ENCODE data around the gene PPFIA2.

PPFIA2 gene

GRCh38 chr12:81729781-81730180, 29.4 kb downstream of the PPFIA2 start:
- TF ChIP-seq, protein P1, sequence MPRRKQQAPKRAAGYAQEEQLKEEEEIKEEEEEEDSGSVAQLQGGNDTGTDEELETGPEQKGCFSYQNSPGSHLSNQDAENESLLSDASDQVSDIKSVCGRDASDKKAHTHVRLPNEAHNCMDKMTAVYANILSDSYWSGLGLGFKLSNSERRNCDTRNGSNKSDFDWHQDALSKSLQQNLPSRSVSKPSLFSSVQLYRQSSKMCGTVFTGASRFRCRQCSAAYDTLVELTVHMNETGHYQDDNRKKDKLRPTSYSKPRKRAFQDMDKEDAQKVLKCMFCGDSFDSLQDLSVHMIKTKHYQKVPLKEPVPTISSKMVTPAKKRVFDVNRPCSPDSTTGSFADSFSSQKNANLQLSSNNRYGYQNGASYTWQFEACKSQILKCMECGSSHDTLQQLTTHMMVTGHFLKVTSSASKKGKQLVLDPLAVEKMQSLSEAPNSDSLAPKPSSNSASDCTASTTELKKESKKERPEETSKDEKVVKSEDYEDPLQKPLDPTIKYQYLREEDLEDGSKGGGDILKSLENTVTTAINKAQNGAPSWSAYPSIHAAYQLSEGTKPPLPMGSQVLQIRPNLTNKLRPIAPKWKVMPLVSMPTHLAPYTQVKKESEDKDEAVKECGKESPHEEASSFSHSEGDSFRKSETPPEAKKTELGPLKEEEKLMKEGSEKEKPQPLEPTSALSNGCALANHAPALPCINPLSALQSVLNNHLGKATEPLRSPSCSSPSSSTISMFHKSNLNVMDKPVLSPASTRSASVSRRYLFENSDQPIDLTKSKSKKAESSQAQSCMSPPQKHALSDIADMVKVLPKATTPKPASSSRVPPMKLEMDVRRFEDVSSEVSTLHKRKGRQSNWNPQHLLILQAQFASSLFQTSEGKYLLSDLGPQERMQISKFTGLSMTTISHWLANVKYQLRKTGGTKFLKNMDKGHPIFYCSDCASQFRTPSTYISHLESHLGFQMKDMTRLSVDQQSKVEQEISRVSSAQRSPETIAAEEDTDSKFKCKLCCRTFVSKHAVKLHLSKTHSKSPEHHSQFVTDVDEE (CRISPR knock-in tag; IDR thresholded peaks at IDR 0.05), result no peak
- TF ChIP-seq ZNF8 (CRISPR knock-in tag; IDR thresholded peaks at IDR 0.05), result no peak
- no peak for TF ChIP-seq CSDC2 (CRISPR knock-in tag; IDR thresholded peaks at IDR 0.05)
- TF ChIP-seq ESRRG (CRISPR knock-in tag; IDR thresholded peaks at IDR 0.05), result no peak
- no peak for TF ChIP-seq ZFP3 (CRISPR knock-in tag; IDR thresholded peaks at IDR 0.05)
- no peak for TF ChIP-seq PPARA (CRISPR knock-in tag; IDR thresholded peaks at IDR 0.05; ENCODE audit: borderline replicate concordance)
- TF ChIP-seq ZC3H10 (CRISPR knock-in tag; IDR thresholded peaks at IDR 0.05), result no peak
- no peak for TF ChIP-seq GLIS3 (CRISPR knock-in tag; IDR thresholded peaks at IDR 0.05)
- TF ChIP-seq, protein P2, sequence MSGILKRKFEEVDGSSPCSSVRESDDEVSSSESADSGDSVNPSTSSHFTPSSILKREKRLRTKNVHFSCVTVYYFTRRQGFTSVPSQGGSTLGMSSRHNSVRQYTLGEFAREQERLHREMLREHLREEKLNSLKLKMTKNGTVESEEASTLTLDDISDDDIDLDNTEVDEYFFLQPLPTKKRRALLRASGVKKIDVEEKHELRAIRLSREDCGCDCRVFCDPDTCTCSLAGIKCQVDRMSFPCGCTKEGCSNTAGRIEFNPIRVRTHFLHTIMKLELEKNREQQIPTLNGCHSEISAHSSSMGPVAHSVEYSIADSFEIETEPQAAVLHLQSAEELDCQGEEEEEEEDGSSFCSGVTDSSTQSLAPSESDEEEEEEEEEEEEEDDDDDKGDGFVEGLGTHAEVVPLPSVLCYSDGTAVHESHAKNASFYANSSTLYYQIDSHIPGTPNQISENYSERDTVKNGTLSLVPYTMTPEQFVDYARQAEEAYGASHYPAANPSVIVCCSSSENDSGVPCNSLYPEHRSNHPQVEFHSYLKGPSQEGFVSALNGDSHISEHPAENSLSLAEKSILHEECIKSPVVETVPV (CRISPR knock-in tag; IDR thresholded peaks at IDR 0.05), result no peak
- no peak for TF ChIP-seq CREB5 (CRISPR knock-in tag; IDR thresholded peaks at IDR 0.05; ENCODE audit: low read depth)
- no peak for ATAC-seq

- ATAC-seq, result no peak
- TF ChIP-seq ZNF8 (CRISPR knock-in tag; IDR thresholded peaks at IDR 0.05) (no peak), CSDC2 (CRISPR knock-in tag; IDR thresholded peaks at IDR 0.05) (no peak), OSR1 (CRISPR knock-in tag; IDR thresholded peaks at IDR 0.05) (no peak), ARNTL (CRISPR knock-in tag; IDR thresholded peaks at IDR 0.05; ENCODE audit: borderline replicate concordance, low read depth) (no peak), ZNF70 (CRISPR knock-in tag; IDR thresholded peaks at IDR 0.05) (no peak), ZNF565 (CRISPR knock-in tag; conservative IDR thresholded peaks at IDR 0.05; ENCODE audit: low read depth) (no peak), ISL1 (CRISPR knock-in tag; IDR thresholded peaks at IDR 0.05) (no peak), TOX (CRISPR knock-in tag; IDR thresholded peaks at IDR 0.05; ENCODE audit: borderline replicate concordance) (no peak), PPARA (CRISPR knock-in tag; IDR thresholded peaks at IDR 0.05; ENCODE audit: borderline replicate concordance) (no peak), BACH2 (CRISPR knock-in tag; IDR thresholded peaks at IDR 0.05; ENCODE audit: borderline replicate concordance) (no peak), ZFP30 (CRISPR knock-in tag; IDR thresholded peaks at IDR 0.05) (no peak), POU6F1 (CRISPR knock-in tag; IDR thresholded peaks at IDR 0.05; ENCODE audit: borderline replicate concordance, low read depth) (no peak)
Observed at GRCh38 chr12:81727391-81727790, 31.8 kb downstream of the PPFIA2 start.

GRCh38 chr12:81726634-81727033, 32.5 kb downstream of the PPFIA2 start:
- ATAC-seq, result no peak
- TF ChIP-seq SNAI2 (CRISPR knock-in tag; IDR thresholded peaks at IDR 0.05), result no peak
- TF ChIP-seq, protein P3, sequence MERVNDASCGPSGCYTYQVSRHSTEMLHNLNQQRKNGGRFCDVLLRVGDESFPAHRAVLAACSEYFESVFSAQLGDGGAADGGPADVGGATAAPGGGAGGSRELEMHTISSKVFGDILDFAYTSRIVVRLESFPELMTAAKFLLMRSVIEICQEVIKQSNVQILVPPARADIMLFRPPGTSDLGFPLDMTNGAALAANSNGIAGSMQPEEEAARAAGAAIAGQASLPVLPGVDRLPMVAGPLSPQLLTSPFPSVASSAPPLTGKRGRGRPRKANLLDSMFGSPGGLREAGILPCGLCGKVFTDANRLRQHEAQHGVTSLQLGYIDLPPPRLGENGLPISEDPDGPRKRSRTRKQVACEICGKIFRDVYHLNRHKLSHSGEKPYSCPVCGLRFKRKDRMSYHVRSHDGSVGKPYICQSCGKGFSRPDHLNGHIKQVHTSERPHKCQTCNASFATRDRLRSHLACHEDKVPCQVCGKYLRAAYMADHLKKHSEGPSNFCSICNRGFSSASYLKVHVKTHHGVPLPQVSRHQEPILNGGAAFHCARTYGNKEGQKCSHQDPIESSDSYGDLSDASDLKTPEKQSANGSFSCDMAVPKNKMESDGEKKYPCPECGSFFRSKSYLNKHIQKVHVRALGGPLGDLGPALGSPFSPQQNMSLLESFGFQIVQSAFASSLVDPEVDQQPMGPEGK (CRISPR knock-in tag; IDR thresholded peaks at IDR 0.05; ENCODE audit: borderline replicate concordance), result no peak
- no peak for TF ChIP-seq ZNF8 (CRISPR knock-in tag; IDR thresholded peaks at IDR 0.05)
- TF ChIP-seq ARNTL (CRISPR knock-in tag; IDR thresholded peaks at IDR 0.05; ENCODE audit: borderline replicate concordance, low read depth), result no peak
- no peak for TF ChIP-seq ZC3H10 (CRISPR knock-in tag; IDR thresholded peaks at IDR 0.05)
- TF ChIP-seq ESRRG (CRISPR knock-in tag; IDR thresholded peaks at IDR 0.05), result no peak
- no peak for TF ChIP-seq CSDC2 (CRISPR knock-in tag; IDR thresholded peaks at IDR 0.05)
- TF ChIP-seq, protein P2 (CRISPR knock-in tag; IDR thresholded peaks at IDR 0.05), result no peak
- no peak for TF ChIP-seq ZFP3 (CRISPR knock-in tag; IDR thresholded peaks at IDR 0.05)
- no peak for TF ChIP-seq ZNF565 (CRISPR knock-in tag; conservative IDR thresholded peaks at IDR 0.05; ENCODE audit: low read depth)
- no peak for TF ChIP-seq POU6F1 (CRISPR knock-in tag; IDR thresholded peaks at IDR 0.05; ENCODE audit: borderline replicate concordance, low read depth)
- no peak for TF ChIP-seq ISL1 (CRISPR knock-in tag; IDR thresholded peaks at IDR 0.05)
- no peak for TF ChIP-seq BACH2 (CRISPR knock-in tag; IDR thresholded peaks at IDR 0.05; ENCODE audit: borderline replicate concordance)
- TF ChIP-seq GLIS3 (CRISPR knock-in tag; IDR thresholded peaks at IDR 0.05), result no peak
- no peak for TF ChIP-seq RARB (CRISPR knock-in tag; IDR thresholded peaks at IDR 0.05)
- TF ChIP-seq ZFP30 (CRISPR knock-in tag; IDR thresholded peaks at IDR 0.05), result no peak
